HPDE6-E6E7 (cell line): ENCODE measurements around the gene XRN2.
"Not testable (repeated sequence)": the region's sequence is repeated elsewhere in the genome, so short reads cannot be mapped to it uniquely, and the experiment has no call there.

Source experiments
- DNase-seq: peaks from one replicate; pipeline ENCODE4 v3.0.0; 2011; ENCODE audit warnings: missing footprints; ENCODE audit errors: extremely low spot score

The XRN2 gene

DNA sequence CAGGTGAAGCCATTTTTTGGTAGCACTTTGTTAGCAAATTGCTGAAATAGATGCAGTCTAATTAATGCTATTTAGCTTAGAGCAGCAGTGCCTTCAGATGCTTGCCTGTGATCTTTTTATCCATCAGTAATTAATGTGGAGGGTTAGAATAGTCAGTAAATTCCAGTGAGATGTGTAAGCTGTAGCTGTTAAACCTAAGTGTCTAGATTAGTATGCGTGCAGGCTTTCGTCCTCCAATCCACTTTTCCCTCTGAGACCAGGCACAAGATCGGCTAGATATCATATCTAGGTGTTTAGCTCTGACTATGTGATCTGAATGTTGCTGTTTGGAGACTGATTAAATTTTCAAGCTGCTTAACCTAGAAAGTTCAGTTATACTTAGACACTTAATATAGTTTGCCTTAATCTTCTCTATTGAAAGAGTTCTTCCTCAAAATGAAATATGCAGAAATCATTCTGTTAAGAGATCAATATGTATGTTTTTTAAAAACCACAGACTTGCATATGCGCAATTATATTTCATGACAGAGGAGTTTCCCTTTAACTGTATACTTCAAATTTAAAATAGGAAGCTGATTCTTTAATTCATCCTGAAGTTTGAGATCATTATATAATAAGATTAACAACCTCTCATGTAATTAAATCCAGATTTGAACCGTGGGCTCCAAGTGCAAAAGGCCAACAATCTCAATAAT, 41.2 kb downstream of the XRN2 start:
- DNase-seq: no peak

DNA sequence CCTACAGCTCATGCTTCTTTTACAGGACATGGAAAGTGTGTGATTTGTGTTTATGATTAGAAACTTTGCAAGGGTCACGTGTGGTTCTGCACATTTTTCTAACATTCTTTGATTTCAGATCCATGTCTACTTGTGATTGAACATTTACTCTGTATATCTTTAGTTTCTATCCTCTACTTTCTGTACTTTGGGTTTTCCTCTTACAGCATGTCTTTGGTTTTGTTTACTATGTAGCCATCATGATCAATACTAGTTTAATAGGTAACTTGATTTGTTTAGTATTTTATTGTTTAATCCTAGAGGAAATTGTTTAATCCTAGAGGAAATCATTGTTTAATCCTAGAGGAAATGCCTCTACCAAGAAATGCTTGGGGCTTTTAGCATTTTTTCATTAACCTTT, 41.8 kb downstream of the XRN2 start:
- no peak for DNase-seq

DNA sequence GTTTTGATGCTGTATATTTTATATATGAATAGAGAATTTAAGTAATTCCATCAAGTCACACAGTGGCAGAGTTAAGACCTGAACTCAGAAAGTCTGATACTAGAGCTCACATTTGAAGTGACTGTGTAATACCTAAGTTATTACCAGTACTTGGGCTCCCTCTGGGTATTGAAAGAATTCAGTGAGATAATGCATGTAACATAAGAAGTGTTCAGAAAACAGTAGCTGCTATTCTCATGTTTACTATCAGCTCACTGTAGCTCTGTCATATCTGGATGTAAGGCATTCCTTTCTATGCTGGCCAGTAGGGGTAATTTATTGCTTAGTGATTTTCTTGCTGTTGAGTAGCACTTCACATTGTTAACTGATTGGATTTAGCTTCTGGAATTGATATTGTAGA, 49.6 kb downstream of the XRN2 start:
- DNase-seq: no peak

DNA sequence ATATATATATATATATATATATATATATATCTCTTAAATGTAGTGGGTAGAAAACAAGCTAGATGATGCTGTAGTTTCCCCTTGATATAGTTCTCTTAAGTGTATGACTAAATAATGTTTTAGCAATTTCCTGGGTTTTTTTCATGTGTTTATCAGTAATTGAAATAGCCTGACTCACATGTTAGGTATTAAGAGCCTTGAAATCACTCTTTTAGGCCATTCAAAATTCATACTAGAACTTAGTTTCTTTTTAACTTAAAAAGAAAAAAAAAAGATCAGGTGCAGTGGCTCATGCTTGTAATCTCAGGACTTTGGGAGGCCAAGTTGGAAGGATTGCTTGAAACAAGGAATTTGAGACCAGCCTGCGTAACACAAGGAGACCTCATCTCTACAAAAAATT, 50.1 kb downstream of the XRN2 start:
- DNase-seq: no peak

DNA sequence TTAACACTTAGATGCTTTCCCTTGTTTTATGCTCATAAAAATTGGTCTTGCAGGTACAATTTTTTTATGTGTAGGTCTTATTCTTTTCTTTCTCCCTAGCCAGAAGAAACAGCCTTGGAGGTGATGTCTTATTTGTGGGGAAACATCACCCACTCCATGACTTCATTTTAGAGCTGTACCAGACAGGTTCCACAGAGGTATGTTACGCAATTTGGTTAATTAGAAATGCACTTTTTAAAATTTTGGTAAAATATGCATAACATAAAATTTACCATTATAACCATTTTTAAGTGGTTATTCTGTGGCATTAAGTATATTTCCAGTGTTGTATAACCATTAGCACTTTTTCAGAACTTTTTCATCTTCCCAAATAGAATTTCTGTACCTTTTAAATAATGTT, 52.9 kb downstream of the XRN2 start:
- no peak for DNase-seq

DNA sequence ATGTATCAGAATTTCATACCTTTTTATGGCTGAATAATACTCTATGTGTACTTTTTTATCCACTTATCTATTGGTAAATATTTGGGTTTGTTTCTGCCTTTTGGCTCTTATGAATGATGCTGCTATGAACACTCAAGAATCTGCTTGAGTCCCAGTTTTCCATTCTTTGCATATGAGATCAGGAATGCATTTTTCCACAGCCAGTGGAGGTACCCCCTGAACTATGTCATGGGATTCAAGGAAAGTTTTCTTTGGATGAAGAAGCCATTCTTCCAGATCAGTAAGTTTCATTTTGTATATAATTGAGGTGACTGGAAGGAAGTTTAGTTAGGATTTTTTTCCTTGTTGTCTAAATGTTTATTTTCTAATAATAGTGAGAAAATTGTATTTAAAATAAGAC, 53.3 kb downstream of the XRN2 start:
- no peak for DNase-seq

DNA sequence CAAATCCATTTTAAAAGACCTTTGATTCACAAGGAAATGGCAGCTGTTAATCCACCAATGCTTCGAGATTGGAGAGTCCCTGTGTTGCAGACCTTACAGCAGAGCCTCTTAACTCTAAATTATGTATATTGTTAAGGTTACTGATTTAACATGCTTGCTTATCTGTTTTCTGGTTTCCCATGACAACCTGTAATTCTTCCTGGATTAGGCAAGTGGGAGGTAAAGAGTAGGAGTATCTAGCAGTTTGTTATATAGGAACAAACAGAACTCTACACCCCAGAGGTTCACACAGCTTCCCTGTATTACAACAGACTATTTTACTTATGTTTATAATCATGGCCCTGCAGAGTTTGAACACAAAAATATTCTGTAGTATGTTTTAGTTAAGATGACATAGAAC, 54.7 kb downstream of the XRN2 start:
- no peak for DNase-seq

- no peak for DNase-seq
These were observed 55.6 kb downstream of the XRN2 start for GRCh38 chr20:21358737-21359136.

- DNase-seq: no peak
These were observed 57.6 kb downstream of the XRN2 start for GRCh38 chr20:21360705-21361104.

DNA sequence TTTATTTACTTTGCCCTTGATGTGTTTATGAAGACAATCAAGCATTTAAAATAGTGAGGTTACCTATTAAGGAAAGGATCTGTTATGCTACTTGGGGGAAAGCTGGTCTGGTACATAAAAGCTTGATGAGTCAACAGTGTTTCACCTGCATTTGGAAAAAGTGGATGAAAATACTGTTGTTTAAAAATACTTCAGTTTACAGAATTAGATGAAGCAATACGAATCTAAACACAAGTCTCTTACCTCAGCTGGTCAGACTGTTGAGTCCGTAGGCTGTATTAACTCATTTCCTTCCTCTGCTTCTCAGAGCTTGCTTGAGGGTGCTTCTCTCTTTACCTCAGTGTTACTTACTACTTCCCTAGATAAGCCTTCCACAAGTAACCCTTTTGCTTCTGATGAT, 58.1 kb downstream of the XRN2 start:
- DNase-seq: no peak

GRCh38 chr20:21364413-21364812, 61.3 kb downstream of the XRN2 start:
- DNase-seq: no peak

DNA sequence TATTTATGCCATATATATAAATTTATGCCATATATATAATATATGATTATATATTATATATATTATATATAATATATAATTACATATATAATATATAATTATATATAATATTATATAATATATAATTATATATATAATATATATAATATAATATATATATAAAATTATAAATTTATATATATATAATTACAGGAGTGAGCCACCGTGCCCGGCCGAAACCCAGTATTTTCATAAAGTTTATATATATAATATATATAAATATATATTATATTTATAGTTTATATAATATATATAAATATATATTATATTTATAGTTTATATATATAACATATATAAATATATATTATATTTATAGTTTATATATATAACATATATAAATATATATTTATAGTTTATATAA, 62.6 kb downstream of the XRN2 start:
- DNase-seq: no peak

DNA sequence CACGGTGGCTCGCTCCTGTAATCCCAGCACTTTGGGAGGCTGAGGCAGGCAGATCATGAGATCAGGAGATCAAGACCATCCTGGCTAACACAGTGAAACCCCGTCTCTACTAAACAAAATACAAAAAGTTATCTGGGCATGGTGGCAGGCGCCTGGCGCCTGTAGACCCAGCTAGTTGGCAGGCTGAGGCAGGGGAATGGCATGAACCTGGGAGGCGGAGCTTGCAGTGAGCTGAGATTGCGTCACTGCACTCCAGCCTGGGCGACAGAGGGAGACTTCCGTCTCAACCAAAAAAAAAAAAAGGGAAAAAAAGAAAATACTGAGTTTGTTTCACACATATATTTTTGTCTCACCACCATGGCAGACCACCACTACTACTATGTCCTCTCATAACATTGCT, 63.1 kb downstream of the XRN2 start:
- not testable (repeated sequence) for DNase-seq

GRCh38 chr20:21368791-21369190, 65.7 kb downstream of the XRN2 start:
- no peak for DNase-seq

DNA sequence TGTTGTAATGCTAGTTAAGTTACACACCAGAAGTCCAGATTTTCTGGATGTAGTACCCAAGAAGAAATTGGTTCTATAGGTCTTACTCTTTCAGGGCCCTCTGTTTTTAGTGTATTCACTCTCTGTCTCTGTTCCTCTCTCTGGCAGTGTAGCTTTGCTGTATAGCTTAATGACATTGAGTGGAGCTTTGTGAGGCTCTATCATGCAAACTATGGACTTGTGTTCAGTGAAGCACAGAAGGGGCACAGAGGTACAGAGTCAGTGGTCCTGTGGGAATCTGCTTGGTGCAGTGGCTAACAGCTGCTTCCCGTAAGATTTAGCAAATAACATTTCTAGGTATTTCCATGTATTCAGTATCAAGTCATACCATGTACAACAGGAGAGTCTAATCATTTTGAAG, 68.1 kb downstream of the XRN2 start:
- DNase-seq: no peak

DNA sequence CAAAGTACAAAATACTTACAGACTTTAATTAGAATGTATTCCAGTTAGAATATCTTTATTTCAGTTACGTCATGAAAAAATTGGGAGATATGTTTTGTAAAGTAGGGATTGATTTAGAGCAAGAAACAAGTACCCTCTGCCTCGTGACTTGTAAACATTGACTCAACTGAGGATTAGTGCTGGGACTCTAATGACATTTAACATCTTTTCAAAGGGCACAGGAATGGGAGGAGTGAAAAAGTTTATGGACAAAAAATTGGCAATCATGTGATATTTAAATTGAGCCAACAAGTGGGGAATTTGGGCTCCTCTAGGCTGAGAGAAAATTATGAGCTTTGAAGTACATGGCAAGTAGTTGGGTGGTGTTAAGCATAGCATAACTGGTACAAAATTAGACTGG, 68.9 kb downstream of the XRN2 start:
- no peak for DNase-seq

DNA sequence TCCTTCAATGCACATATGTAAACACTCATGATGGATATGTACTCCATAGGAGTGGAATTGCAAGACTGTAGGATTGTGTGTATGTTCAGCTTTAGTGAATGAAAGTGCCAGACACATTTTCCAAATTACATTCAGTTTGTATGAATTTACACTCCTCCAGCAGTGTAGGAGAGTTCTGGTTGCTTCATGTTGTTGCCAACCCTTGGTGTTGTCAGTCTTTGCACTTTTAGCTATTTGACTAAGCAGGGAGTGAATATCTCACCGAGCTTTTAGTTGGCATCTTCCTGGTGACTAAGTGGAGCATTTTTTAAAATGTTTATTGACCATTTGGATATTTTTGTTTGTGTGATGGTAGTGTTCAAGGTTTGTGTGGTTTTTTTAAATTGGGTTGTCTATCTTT, 70.3 kb downstream of the XRN2 start:
- DNase-seq: no peak

DNA sequence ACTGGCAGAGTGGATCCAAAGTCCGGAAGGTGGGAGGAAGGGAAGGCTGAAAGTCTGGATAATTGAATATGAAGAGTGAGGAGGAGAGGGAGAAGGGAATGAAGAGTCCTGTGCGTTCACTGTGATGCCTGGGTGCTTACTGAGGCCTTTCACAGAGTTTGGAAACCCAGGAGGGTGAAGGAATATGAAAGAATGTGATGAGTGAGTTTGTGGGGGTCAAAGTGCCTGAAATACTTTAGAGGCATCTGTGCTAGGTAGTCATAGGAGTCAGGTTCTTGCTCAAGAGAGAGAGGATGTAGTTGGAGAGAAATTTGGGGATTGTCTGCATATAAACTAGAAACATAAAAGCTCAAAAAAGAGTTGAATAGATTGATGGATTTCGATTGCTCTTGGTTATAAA, 73.5 kb downstream of the XRN2 start:
- no peak for DNase-seq

DNA sequence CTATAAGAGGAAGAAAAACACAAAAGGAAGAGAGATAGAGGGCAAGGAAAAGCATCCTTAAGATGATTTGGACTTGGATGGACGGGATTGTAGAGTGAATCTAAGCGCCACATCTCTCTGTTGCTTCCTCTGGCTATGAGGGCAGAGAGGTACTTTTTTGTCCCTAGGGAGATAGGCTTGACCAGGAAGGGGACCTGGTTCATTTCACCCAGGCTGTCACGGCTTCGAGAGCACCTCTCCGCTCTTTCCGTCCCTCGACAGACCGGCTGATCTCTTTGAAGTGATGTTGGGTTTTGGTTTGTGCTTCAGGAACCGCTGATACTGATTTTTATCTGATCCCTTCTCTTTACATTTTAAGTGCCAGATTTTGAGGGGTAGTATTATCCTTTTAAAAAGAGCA, 74.6 kb downstream of the XRN2 start:
- no peak for DNase-seq

- no peak for DNase-seq
These were observed 75.1 kb downstream of the XRN2 start for GRCh38 chr20:21378259-21378658.

GRCh38 chr20:21380711-21381110, 77.6 kb downstream of the XRN2 start:
- no peak for DNase-seq

DNA sequence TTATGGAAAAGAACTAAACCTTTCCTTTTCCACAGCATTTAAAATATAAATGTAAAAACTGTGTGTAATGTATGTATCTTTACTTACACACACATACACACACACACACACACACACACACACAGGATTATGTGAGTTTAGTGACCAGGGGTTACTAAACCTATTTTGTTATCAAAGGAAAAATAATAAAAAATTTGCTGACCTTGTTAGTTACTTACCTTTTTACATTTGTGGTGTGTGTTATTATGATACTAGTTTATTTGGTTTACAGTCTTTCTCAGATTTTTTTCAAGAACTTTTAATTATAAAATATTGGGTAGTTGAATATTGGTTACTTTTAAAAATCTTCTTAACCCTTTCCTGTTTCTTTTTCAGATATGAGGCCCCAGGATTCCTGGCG, 78.5 kb downstream of the XRN2 start:
- no peak for DNase-seq

DNA sequence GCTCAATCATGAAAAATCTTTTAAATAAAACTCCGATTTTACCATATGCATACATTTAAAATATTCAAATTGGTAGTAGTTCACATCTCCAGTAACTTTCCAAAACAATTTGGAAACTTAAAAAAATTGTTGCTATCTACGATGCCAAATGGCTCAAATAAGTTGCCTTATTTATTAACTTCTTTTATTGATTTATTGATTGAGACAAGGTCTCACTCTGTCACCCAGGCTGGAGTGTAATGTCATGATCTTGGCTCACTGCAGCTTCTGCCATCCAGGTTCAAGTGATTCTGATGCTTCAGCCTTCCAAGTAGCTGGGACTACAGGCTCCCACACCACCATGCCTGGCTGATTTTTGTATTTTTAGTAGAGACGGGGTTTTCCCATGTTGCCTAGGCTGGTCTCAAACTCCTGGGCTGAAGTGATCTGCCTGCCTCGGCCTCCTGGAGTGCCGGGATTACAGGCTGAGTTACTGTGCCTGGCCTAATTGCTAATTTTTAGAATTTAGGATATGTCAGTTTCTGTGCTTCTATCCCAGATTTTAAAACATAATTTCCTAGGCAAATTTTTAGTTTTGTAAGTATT, 81.3 kb downstream of the XRN2 start:
- DNase-seq: no peak

GRCh38 chr20:21386111-21386510, 83.0 kb downstream of the XRN2 start:
- DNase-seq: no peak
